K562 (cell line): ENCODE data around the gene TGFBR3L. TPM values are rescaled to one million over a fixed set of nuclear protein-coding genes. Genes with fewer than 3 reads are reported as not detected.

ENCODE experiments used
- ATAC-seq: fragments of 200-7000 bp; cut with Tn5 transposase; 3 replicates; pipeline ENCODE4 v1.9.1; 2020; ENCODE audit warnings: moderate library complexity
- BruUV-seq: library from RNA; stranded (reverse); fragments of 400-500 nt; replicated peaks from 2 replicates; lab custom pipeline; 2021; lab: Mats Ljungman, UMichigan
- CTCF ChIA-PET: fragments of 300-600 bp; formaldehyde crosslinking; extraction: SDS; loops from one replicate; lab custom pipeline; 2021; ENCODE audit warnings: low intra/inter-chr PET ratio; lab: Yijun Ruan, JAX
- POLR2A ChIA-PET: fragments of 300-600, 350-650 bp; sonication (Branson Sonifier 250); formaldehyde crosslinking; extraction: SDS; loops from one replicate; lab custom pipeline; 2021; ENCODE audit warnings: antibody characterized with exemption, inconsistent platforms; lab: Yijun Ruan, JAX
- DNase-seq, 4 experiments: peaks; one replicate each; pipeline versions ENCODE4 v3.0.0 to v3.0.0-alpha.2; 2011 to 2018; ENCODE audit warnings: low spot score in 3 of 4, mixed read lengths in 3 of 4; ENCODE audit errors: extremely low read depth in 1 of 4
- FAIRE-seq: peaks from 2 replicates; lab custom pipeline; 2011; peaks lifted over from hg19 to GRCh38; lab: Jason Lieb, UNC
- H2AFZ ChIP-seq: 2 replicates; pipeline ENCODE4 v1.6.0; 2011; ENCODE audit warnings: low read depth, low read length, control low read depth, inconsistent platforms
- H3K27ac ChIP-seq: fragments of 200-600 bp; 3 replicates; pipeline ENCODE4 v1.8.0; 2011; ENCODE audit warnings: low read depth, mild to moderate bottlenecking, control low read depth, inconsistent platforms, low read length, moderate library complexity, mixed read lengths; ENCODE audit errors: extremely low read depth
- H3K27me3 ChIP-seq, 2 experiments: fragments of 300-600 bp in 1 of 2; 2 replicates in 1 of 2; 3 replicates in 1 of 2; pipeline versions ENCODE4 v1.6.0 to v1.8.0; 2011; ENCODE audit warnings: inconsistent platforms in 2 of 2, low read length in 2 of 2, mild to moderate bottlenecking in 1 of 2, mixed read lengths in 1 of 2, moderate library complexity in 1 of 2; ENCODE audit not compliant: control insufficient read depth in 2 of 2, insufficient read depth in 2 of 2
- H3K36me3 ChIP-seq: fragments of 300-600 bp; 3 replicates; pipeline ENCODE4 v1.8.0; 2011; ENCODE audit warnings: mild to moderate bottlenecking, low read length, inconsistent platforms; ENCODE audit not compliant: control insufficient read depth, insufficient read depth
- H3K4me1 ChIP-seq, 2 experiments: fragments of 200-600 bp in 1 of 2; replicated peaks in 1 of 2; 2 replicates in 1 of 2; 3 replicates in 1 of 2; pipeline versions ENCODE4 v1.5.1 to v1.8.0; 2011; ENCODE audit warnings: inconsistent platforms in 2 of 2, low read length in 2 of 2, mild to moderate bottlenecking in 1 of 2, mixed read lengths in 1 of 2, moderate library complexity in 1 of 2; ENCODE audit not compliant: control insufficient read depth in 2 of 2, insufficient read depth in 2 of 2
- H3K4me2 ChIP-seq: 2 replicates; pipeline ENCODE4 v1.6.1; 2011; ENCODE audit warnings: low read length, control low read depth, inconsistent platforms, mixed read lengths; ENCODE audit not compliant: insufficient read depth
- H3K4me3 ChIP-seq: fragments of 200-600 bp; sonication (generic), shearing (Covaris generic); 2 replicates; pipeline ENCODE4 v1.5.1; 2016; ENCODE audit warnings: control low read depth, inconsistent platforms
- H3K79me2 ChIP-seq: fragments of 200-600 bp; 3 replicates; pipeline ENCODE4 v1.8.0; 2011; ENCODE audit warnings: low read length, inconsistent platforms; ENCODE audit not compliant: control insufficient read depth, insufficient read depth
- H3K9ac ChIP-seq, 2 experiments: 2 replicates each; pipeline versions ENCODE4 v1.6.0 to v1.6.1; 2011; ENCODE audit warnings: low read depth in 2 of 2, low read length in 2 of 2, control low read depth in 1 of 2, inconsistent platforms in 1 of 2, mild to moderate bottlenecking in 1 of 2, mixed read lengths in 1 of 2; ENCODE audit not compliant: insufficient read depth in 1 of 2
- H3K9me1 ChIP-seq: one replicate; pipeline ENCODE4 v1.6.0; 2011; ENCODE audit warnings: inconsistent platforms, mild to moderate bottlenecking, low read length, moderate library complexity; ENCODE audit not compliant: control insufficient read depth, insufficient read depth
- H3K9me3 ChIP-seq: replicated peaks from 2 replicates; pipeline ENCODE4 v1.5.1; 2011; ENCODE audit warnings: low read depth, low read length, inconsistent platforms; ENCODE audit not compliant: control insufficient read depth, insufficient read depth
- H4K20me1 ChIP-seq: replicated peaks from 2 replicates; pipeline ENCODE4 v1.6.1; 2011; ENCODE audit warnings: low read length, inconsistent platforms, mixed read lengths; ENCODE audit not compliant: control insufficient read depth, insufficient read depth
- CBFA2T2 ChIP-seq: fragments of 450-650 bp; conservative IDR thresholded peaks from 2 replicates; pipeline ENCODE4 v1.6.1; 2017; ENCODE audit warnings: mild to moderate bottlenecking
- FOXM1 ChIP-seq, 2 experiments: fragments of 450-650 bp in 1 of 2; sonication (generic) in 1 of 2; formaldehyde crosslinking in 1 of 2; IDR thresholded peaks; 2 replicates each; pipeline versions ENCODE4 v1.6.1 to v1.9.0; 2017 to 2022; ENCODE audit warnings: low read depth in 2 of 2, mild to moderate bottlenecking in 2 of 2, missing genetic modification reagents in 1 of 2, moderate library complexity in 1 of 2
- GABPB2 ChIP-seq: fragments of 250-450 bp; sonication (Bioruptor Pico); conservative IDR thresholded peaks from 2 replicates; pipeline ENCODE4 v1.5.1; 2021; ENCODE audit warnings: mild to moderate bottlenecking
- IRF9 ChIP-seq: fragments of 450-650 bp; IDR thresholded peaks from 2 replicates; pipeline ENCODE4 v1.6.1; 2016; ENCODE audit warnings: missing biosample characterization, missing genetic modification characterization
- MAFG ChIP-seq: fragments of 450-650 bp; conservative IDR thresholded peaks from 2 replicates; pipeline ENCODE4 v1.6.1; 2016; ENCODE audit warnings: missing genetic modification characterization, missing compliant biosample characterization
- RUNX1 ChIP-seq: sonication (generic); IDR thresholded peaks from 2 replicates; pipeline ENCODE4 v1.6.1; 2016; ENCODE audit warnings: antibody characterized with exemption, low read depth
- SFPQ ChIP-seq: fragments of 200-400 bp; formaldehyde crosslinking; IDR thresholded peaks from 2 replicates; pipeline ENCODE4 v1.6.1; 2017; ENCODE audit warnings: mild to moderate bottlenecking, low read depth, low read length, moderate library complexity
- TFAM ChIP-seq: fragments of 250-450 bp; sonication (Bioruptor Pico); conservative IDR thresholded peaks from 2 replicates; pipeline ENCODE4 v1.5.0; 2021; ENCODE audit warnings: mild to moderate bottlenecking, moderate library complexity
- TFAP4 ChIP-seq: sonication (generic); formaldehyde crosslinking; IDR thresholded peaks from 2 replicates; pipeline ENCODE4 v1.8.0; 2022; ENCODE audit warnings: missing genetic modification reagents, mild to moderate bottlenecking, moderate library complexity, borderline replicate concordance
- USF1 ChIP-seq: sonication (generic); formaldehyde crosslinking; IDR thresholded peaks from 2 replicates; pipeline ENCODE4 v1.9.0; 2022; ENCODE audit warnings: mild to moderate bottlenecking, missing genetic modification reagents
- ZKSCAN8 ChIP-seq: fragments of 200-800 bp; sonication (Bioruptor generic); IDR thresholded peaks from 2 replicates; pipeline ENCODE4 v1.6.1; 2016; ENCODE audit warnings: missing genetic modification characterization, missing compliant biosample characterization
- ZNF140 ChIP-seq: fragments of 250-450 bp; sonication (Bioruptor Pico); IDR thresholded peaks from 2 replicates; pipeline ENCODE4 v1.8.0; 2021; ENCODE audit warnings: moderate library complexity, mild to moderate bottlenecking, inconsistent platforms
- ZNF197 ChIP-seq: fragments of 200-800 bp; sonication (Bioruptor generic); IDR thresholded peaks from 2 replicates; pipeline ENCODE4 v1.6.1; 2016; ENCODE audit warnings: low read depth, missing genetic modification characterization, missing compliant biosample characterization
- ZNF263 ChIP-seq: sonication (generic); formaldehyde crosslinking; IDR thresholded peaks from 2 replicates; pipeline ENCODE4 v1.8.0; 2022; ENCODE audit warnings: mild to moderate bottlenecking, missing genetic modification reagents, borderline replicate concordance
- WGBS: fragments of 100-300 bp; shearing (Covaris generic); methylation state at CpG from one replicate; pipeline ENCODE4 v1.1.6; 2016; ENCODE audit warnings: low coverage, mixed read lengths; ENCODE audit not compliant: insufficient coverage; ENCODE audit errors: missing lambda C conversion rate; 5-methylcytosine and 5-hydroxymethylcytosine counted together
- in situ Hi-C: fragments of 300-500 bp; cut with MboI; formaldehyde crosslinking; loops from 4 replicates; pipeline ENCODE4 v1.15.0; 2018; ENCODE audit warnings: inconsistent platforms, mixed read lengths
- intact Hi-C: fragments of 100-400 bp; cut with micrococcal nuclease; formaldehyde crosslinking; loops from 2 replicates; pipeline ENCODE4 v1.14.2; 2022
- polyA plus RNA-seq, 8 experiments: library from polyadenylated mRNA; depleted of rRNA in 4 of 8; stranded (reverse) in 5 of 8; unstranded in 3 of 8; fragments of >200 nt; fragmentation: Nextera tagmentation in 2 of 8; fragmentation: Illumina TruSeq in 1 of 8; extraction: Ambion mirVana in 2 of 8; extraction: Trizol in 1 of 8; gene quantifications; 2 replicates each; pipeline versions ENCODE4 v1.2.1 to v1.2.3, GENCODE V29; 2011 to 2014; ENCODE audit warnings: inconsistent platforms in 1 of 8, missing spikeins in 1 of 8
- total RNA-seq, 7 experiments: library from RNA; depleted of rRNA in 6 of 7; stranded (reverse); fragments of >200 nt in 6 of 7; fragmentation: Illumina TruSeq in 2 of 7; extraction: Trizol in 2 of 7; gene quantifications; 2 replicates each; pipeline versions ENCODE4 v1.2.1 to v1.2.3, GENCODE V29; 2011 to 2021; ENCODE audit warnings: low replicate concordance in 1 of 7

The TGFBR3L gene
- total and polyA plus RNA-seq, 9 of the 15 experiments (the other 6 are each of a cell fraction or from before 2014, with no cell fraction given) = not detected

GRCh38 chr19:7924241-7924640, 9.6 kb downstream of the TGFBR3L start:
- intact Hi-C loops = loop anchor here (5.0 kb wide), 1 partner anchor 52 kb away; the partner anchor contains the start of gene PRR36
- peaks cover 29% of the 10 kb centered on the region; the same call in 1 of the 2 replicates for H4K20me1 ChIP-seq
- H3K9me3 ChIP-seq = no peaks in the 10 kb centered on the region
- H2AFZ ChIP-seq = no peak overlapping the region
- ChIA-PET CTCF (interaction anchor here (1.4 kb wide), 1 partner anchor 71 kb away, joined by 5 read pairs; no protein-coding TSS in a partner anchor), POLR2A (no interaction called here)
- no peak overlapping the region for H3K4me2 ChIP-seq
- in situ Hi-C loops = loop anchor here (5.0 kb wide), 1 partner anchor 72 kb away; no protein-coding TSS in a partner anchor
- BruUV-seq = no TSS peak
- H3K9ac ChIP-seq = peak overlapping the region in 1 of 2 experiments; percentile 86; a peak in 1 of 4 replicates
- ATAC-seq (no peak), FAIRE-seq (no peak), DNase-seq (no peak)
- no peaks in the 10 kb centered on the region for H3K27me3 ChIP-seq
- WGBS = 67% methylated on average over 7 of the region's 12 CpGs
- no peak overlapping the region for H3K4me3 ChIP-seq
- H3K4me1 ChIP-seq = peaks cover 13 to 84% of the 10 kb centered on the region in 2 experiments
- H3K27ac ChIP-seq = no peak overlapping the region
- peaks cover 5% of the 10 kb centered on the region; the same call in 2 of the 3 replicates for H3K79me2 ChIP-seq
- H3K9me1 ChIP-seq = no peaks in the 10 kb centered on the region
- peaks cover 35% of the 10 kb centered on the region; the same call in 1 of the 3 replicates for H3K36me3 ChIP-seq
- no peak for TF ChIP-seq IRF9 (tag)
- TF ChIP-seq TFAP4 (CRISPR knock-in tag) = 0 out of 2 replicates have a peak, but pooled peaks have one; percentile 10
- no peak for TF ChIP-seq MAFG (tag)
- TF ChIP-seq GABPB2 (CRISPR knock-in tag) = no peak
- TF ChIP-seq ZNF140 (CRISPR knock-in tag) = no peak
- peak; percentile 95 for TF ChIP-seq ZKSCAN8 (CRISPR knock-in tag)
- no peak for TF ChIP-seq FOXM1 (IDR thresholded peaks at IDR 0.05; ENCODE audit: low read depth)
- TF ChIP-seq FOXM1 (CRISPR knock-in tag; IDR thresholded peaks at IDR 0.05; ENCODE audit: low read depth) = no peak
- no peak for TF ChIP-seq ZNF197 (CRISPR knock-in tag)
- TF ChIP-seq TFAM (CRISPR knock-in tag) = no peak
- no peak for TF ChIP-seq ZNF263 (CRISPR knock-in tag)
- no peak for TF ChIP-seq SFPQ
- TF ChIP-seq RUNX1 = no peak
- no peak for TF ChIP-seq CBFA2T2
- 0 out of 2 replicates have a peak, but pooled peaks have one; percentile 29 for TF ChIP-seq USF1 (CRISPR knock-in tag)
